ACHN (cell line): ENCODE data around the gene GPR150.
A peak's percentile ranks its signal among the peaks of the same experiment; 100 is the strongest.
"Not testable (repeated sequence)": the region's sequence is repeated elsewhere in the genome, so short reads cannot be mapped to it uniquely, and the experiment has no call there.

Source experiments
- DNase-seq: peaks from one replicate; pipeline ENCODE4 v3.0.0-alpha.2; 2015
- in situ Hi-C: cut with HindIII; loops from 2 replicates; pipeline ENCODE4 v1.10.0; 2017; ENCODE audit warnings: low sequenced_read_pairs, low pct_ligation_motif_present, low pct_unique_long_range_greater_than_20kb

The GPR150 gene

DNA sequence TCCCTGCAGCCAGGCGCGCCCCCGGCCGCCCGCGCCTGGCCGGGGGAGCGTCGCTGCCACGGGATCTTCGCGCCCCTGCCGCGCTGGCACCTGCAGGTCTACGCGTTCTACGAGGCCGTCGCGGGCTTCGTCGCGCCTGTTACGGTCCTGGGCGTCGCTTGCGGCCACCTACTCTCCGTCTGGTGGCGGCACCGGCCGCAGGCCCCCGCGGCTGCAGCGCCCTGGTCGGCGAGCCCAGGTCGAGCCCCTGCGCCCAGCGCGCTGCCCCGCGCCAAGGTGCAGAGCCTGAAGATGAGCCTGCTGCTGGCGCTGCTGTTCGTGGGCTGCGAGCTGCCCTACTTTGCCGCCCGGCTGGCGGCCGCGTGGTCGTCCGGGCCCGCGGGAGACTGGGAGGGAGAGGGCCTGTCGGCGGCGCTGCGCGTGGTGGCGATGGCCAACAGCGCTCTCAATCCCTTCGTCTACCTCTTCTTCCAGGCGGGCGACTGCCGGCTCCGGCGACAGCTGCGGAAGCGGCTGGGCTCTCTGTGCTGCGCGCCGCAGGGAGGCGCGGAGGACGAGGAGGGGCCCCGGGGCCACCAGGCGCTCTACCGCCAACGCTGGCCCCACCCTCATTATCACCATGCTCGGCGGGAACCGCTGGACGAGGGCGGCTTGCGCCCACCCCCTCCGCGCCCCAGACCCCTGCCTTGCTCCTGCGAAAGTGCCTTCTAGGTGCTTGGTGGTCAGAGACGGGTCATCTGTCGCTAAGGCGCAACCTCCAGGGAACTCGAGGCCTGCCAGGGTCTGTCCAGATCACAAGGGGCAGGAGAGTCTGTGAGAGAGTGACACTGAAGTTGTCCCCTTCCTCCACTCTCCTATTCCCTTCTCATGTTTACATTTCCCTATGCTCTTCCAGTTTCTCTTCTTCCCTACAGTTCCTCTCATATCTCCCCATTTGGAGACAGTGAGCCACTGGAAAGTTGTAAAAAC is 1.3 kb downstream of the GPR150 start:
- DNase-seq = no peak
- in situ Hi-C loops = no loop called here

DNA sequence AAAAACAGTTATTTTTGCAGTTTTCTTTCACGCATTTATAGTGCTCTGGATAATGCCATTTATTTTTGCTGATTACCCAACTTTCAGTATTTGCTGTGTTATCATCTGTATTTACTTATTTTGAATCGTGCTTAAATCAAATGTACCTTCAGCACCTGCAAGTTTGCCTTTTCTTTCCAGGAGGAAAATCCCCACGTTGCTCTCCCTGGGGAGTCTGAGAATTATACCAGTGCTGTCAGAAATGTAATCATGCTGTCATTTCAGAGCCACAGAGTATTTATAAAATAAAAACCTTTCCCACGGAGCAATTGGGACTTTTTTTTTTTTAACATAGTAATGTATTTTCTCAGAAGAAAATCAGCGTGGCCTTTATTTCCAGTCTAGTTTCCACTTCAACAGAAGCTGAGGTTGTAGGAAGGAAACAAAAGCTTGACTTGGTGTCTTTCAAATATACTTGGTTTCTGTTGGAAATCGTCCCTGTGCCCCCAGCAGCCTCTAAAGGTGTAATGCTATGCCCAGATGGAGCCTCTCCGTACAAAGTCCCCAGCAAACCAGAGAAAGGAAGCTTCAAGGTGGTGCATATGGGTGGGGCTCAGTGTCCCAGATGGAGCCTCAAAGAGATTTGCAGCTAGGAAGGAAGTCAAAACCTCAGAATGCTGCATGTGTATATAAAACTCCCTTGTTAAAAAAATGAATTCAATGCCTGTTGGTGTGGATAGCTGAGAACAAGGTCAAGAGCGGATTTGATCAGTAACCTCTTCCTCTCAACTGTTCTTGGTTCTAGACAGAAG is 2.1 kb downstream of the GPR150 start:
- in situ Hi-C loops = no loop called here
- no peak for DNase-seq

DNA sequence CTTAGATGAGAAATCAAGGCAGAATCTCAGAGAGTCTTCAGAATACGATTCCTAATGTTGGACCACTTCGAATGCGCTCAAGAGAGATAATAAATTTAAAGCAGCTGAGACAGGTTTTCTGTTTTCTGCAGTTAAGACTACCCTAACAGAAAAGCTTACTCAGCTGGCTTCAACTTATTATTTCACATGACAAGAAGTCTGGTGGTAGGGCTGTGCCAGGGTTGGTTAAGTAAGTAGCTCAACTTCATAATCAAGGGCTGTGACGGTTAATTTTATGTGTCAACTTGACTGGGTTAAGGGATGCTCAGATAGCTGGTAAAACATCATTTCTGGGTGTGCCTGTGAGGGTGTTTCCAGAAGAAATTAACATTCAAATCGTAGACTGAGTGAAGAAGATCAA is 3.8 kb downstream of the GPR150 start:
- in situ Hi-C loops = no loop called here
- no peak for DNase-seq

DNA sequence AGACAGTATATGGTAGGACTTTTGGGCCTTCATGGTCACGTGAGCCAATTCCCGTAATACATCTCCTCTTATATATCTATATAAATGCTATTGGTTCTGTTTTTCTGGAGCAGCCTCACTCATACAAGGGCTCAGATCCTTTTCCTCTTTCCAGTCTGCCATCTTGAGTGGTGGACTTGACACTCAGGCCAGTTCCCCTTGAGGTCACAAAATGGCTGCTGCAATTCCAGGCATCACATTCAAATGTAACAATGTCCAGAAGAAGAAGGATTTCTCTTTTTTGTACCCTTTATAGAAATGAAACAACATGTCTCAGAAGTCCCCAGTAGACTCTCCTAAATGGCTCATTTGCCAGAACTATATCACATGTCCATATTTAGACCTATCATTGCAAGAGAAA is 4.5 kb downstream of the GPR150 start:
- DNase-seq = no peak
- in situ Hi-C loops = no loop called here

DNA sequence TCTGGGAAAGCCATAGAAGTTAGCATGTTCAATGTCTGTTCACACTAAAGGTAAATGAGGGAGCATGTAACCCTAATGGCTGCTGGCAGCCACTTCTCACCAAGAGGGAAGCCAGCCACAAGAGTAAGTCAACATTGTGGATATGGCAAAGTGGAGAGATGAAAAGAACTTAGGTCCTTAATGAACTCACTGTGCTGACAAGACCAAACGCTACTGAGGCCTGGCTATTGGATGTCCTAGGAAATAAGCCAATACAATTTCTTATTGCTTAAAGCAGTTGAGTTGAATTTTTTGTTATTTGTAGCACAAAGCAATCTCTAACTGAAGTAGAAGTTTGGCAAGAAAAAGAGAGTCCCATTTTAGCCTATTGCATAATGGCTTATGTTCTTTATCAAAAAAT is 6.8 kb downstream of the GPR150 start:
- DNase-seq = no peak
- in situ Hi-C loops = no loop called here

DNA sequence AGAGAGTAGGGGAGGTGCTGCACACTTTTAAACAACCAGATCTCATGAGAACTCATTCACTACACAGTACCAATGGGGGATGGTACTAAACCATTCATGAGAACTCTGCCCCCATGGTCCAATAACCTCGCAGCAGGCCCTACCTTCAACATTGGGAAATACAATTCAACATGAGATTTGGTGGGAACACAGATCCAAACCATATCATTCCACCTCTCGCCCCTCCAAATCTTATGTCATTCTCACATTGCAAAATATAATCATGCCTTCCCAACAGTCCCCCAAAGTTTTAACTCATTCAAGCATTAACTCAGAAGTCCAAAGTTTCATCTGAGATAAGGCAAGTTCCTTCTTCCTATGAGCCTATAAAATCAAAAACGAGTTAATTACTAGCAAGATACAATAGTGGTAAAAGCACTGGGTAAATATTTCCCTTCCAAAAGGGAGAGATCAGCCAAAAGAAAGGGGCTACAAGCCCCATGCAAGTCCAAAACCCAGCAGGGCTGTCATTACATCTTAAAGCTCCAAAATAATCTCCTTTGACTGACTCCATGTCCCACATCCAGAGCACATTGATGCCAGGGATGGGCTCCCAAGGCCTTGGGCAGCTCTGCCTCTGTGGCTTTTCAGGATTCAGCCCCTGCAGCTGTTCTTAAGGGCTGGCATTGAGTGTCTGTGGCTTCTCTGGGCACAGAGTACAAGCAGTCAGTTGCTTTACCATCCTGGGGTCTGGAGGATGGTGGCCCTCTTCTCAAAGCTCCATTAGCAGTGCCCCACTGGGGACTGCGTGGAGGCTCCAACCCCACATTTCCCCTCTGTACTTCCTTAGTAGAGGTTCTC is 8.3 kb downstream of the GPR150 start:
- DNase-seq = no peak
- in situ Hi-C loops = no loop called here

DNA sequence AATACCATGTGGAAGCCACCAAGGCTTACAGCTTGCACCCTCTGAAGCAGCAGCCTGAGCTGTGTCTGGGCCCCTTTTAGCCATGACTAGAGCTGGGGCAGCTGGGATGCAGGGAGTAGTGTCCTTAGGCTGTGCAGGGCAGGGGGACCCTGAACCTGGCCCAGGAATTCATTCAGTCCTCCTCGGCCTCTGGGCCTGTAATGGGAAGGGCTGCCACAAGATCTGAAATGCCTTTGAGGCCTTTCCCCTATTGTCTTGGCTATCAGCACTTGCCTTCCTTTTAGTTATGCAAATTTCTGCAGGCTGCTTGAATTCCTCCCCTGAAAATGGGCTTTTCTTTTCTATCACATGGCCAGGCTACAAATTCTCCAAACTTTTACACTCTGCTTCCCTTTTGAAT is 9.0 kb downstream of the GPR150 start:
- in situ Hi-C loops = no loop called here

DNA sequence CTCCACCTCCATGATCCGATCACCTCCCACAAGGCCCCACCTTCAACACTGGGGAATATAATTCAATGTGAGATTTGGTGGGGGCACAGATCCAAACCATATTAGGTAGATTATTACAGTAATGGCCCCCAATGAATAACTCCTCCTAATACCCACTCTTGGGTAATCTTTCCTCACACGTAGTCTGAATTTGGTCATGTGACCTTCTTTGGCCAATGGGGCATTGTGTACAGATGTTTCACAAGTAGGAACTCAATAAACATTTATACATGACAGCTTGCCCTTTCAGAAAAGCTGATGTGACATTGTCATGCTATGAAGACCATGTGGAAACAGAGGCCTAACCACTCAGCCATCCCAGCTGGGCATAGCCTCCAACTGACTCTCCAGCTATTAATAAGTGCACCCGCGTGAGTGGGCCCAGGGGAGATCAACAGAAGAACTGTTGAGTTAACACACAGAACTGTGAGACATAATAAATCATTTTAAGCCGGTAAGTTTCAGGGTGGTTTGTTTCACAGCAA is 10.6 kb downstream of the GPR150 start:
- no peak for DNase-seq
- in situ Hi-C loops = no loop called here

More for the DNA sequence above, 9.0 kb downstream of the GPR150 start:
- DNase-seq = no peak

DNA sequence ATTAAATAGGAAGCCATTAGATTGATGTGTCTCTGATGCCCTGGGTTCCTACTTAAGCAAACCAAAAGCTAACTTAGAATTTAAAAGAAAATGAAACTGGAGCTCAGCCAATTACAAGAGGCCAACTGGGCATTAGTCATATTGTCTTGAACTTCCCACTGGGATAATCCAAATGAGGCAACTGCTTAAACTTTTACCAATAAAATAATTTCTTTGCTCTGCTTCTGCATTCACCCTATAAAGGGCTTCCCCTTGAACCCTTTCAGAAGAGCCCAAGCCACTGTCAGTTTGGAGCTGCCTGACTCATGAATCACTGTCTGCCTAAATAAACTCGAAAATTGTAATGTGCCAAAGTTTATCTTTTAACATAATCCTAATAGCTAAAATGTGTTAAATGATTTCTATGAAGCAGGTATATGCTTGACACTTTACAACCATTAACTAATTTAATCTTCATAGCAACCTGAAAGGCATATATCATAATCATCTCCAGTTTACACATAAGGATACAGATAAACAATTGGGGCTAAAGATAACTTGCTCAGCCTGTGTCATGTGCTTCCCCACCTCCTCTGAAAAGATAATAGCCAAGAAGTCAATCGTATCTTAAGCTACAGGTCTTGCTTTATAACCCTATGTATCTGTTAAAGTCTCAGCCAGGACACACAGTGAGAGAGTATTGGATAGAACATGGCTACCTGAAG is 11.5 kb downstream of the GPR150 start:
- in situ Hi-C loops = no loop called here
- DNase-seq = peak; percentile 49

DNA sequence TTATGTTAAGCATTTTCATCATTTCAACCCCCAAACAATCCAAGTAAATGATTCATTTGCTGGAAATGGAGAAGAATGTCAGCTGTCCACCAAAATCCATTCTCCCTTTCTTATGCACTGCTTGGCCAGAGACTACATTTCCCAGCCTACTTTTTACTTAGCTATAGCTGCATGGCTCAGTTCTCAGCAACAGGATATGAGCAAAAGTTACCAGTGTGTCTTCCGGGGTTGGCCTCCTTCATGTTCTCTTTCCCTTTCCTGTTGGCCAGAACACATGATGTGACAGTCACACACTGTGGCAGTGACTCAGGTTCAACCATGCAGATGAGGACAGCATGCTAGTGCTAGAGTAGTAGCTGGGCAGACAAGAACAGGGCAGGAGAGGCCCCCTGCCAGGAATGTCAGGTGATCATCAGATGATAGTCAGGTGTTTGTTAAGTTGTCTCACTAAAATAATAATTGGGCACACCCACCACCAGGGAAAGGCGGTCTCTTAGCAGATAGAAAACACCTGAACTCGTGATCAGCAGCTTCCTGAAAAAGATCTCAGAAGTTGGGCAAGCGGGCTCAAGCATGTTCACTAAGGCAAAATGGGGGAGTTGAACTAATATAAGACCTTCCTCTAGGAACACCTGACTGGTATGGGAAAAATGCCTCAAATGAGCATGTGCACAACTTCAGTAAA is 12.2 kb downstream of the GPR150 start:
- DNase-seq = peak; percentile 20
- in situ Hi-C loops = no loop called here

DNA sequence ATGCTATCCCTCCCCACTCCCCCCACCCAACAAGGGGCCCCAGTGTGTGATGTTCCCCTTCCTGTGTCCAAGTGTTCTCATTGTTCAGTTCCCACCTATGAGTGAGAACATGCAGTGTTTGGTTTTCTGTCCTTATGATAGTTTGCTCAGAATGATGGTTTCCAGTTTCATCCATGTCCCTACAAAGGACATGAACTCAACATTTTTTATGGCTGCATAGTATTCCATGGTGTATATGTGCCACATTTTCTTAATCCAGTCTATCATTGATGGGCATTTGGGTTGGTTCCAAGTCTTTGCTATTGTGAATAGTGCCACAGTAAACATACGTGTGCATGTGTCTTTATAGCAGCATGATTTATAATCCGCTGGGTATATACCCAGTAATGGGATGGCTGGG is 13.1 kb downstream of the GPR150 start:
- DNase-seq, in situ Hi-C loops: not testable (repeated sequence)

DNA sequence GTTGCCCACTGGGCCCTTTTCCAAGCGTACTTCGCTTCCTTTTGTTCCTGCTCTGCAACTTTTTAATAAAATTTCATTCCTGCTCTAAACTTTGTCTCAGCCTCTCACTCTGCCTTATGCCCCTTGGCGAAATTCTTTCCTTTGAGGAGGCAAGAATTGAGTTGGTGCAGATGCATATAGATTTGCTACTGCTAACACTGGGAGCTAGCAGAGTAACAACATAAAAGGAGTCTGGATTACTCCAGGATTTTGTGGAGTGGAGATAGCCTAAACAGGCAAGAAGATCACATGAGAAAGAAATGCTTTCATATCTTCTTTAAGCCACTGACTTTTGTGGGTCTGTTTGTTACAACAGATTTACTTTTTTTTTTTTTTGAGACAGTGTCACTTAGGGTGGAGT is 13.8 kb downstream of the GPR150 start:
- in situ Hi-C loops = no loop called here
- DNase-seq = no peak

DNA sequence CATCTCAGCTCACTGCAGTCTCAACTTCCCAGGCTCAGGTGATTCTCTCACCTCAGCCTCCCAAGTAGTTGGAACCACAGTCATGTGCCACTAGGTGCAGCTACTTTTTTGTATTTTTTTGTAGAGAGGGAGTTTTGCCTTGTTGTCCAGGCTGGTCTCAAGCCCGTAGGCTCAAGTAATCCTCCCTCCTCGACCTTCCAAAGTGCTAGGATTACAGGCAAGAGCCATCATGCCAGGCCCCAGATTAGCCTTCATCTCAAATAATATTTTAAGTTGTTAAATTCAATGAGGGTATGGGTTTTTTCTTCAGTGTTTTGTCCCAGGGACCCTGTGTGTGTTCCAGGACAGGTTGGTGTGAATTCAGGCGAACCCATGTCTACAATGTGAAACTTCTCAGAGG is 14.2 kb downstream of the GPR150 start:
- no peak for DNase-seq
- in situ Hi-C loops = no loop called here

DNA sequence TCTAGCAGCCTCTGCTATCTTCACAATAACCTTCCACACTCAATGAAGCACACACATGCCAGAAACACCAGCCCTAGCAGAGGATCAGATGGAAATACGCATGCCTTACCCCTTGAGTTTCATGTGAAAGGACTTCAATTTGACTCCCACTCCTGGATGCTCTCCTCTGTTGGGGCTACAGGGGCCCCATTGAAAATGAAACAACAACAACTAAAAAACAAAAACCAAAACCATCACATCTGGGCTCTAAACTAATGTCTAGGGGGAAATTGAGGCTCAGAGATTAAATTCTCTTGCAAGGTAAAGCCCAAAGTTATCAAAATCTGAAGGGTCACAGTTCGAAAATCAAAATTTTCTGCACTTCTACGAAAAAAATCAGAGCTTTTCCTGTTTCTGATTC is 18.7 kb downstream of the GPR150 start:
- in situ Hi-C loops = no loop called here

DNA sequence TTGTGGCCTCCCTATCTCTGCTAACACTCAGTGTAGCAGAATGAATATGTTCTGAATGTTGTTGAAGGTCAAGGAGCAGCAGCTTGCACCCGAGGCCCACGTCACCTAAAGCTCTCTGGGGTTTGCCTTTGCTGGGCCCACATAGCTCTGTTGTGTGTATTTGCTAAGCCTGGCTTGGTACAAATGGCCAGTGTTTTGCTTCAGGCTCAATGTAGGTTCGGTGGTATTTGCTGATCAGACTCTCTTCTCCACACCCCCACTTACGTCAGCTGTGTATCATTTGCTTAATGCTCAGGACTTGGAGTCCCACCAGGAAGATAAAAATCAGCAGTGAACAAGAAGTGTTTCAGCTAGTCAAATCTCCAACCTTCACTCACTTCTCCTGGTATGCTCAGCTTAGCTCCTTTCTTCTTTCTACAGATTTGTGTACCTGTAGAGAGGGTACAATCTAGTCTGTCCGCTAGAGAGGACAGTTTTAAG is 21.9 kb downstream of the GPR150 start:
- DNase-seq = no peak
- in situ Hi-C loops = no loop called here

More for the DNA sequence above, 18.7 kb downstream of the GPR150 start:
- no peak for DNase-seq

DNA sequence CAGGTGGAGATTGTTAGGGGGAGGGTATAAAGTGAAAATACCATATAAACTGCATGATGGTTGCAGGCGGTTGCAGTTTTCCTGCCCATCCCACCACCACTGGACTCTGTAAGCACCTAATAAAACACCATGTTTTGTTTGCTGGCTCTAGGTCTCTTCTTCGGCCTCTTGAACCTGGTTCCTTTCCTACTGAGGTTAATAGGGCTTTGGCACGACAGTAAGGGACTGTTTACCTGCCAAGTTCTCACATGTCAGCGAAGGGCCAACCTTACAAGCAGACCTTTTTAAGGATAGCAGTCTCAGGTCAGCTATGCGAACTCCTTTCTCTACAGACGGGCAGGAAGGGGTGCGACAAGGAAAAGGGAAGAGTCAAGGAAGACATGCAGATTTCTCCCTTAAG is 23.3 kb downstream of the GPR150 start:
- in situ Hi-C loops = no loop called here

DNA sequence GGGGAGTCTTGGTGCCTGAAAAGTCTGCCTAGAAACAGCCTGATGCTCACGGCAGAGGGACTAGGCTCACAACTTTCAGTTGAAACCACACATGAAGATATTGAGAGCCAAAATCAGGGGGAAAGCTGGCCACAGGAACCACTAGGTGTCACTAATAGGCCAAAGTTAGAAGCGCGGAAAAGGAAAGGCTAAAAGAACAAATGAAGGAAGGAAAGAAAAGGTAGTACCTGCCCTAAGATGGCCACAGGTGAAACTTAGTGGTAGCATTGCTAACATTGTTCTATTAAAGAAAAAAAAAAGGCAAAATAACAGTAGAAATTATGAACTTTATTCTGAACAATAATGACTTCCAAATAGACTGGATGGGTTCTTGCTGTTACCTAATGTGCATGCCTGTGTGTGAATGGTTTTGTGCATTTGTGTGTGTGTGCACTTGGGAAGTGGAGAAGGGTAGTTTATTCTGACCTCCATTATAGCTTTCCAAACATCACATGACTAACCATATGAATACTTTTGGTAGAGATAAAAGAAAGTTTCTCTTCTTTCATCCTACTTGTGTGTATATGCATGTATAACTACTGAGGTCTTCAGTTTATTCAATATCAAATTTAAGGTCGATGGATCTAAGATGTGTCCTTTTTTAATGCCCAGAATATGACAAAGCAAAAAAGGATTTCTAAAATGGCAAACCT is 24.6 kb downstream of the GPR150 start:
- DNase-seq = peak; percentile 58
- in situ Hi-C loops = no loop called here

More for the DNA sequence above, 23.3 kb downstream of the GPR150 start:
- no peak for DNase-seq
